HepG2 (cell line): Measurements from ENCODE around the gene POLR3E. TPM values are rescaled to one million over a fixed set of nuclear protein-coding genes. Genes with fewer than 3 reads are reported as not detected.

Experiments used
- AGO2 ChIP-seq: fragments of 200-400 bp; formaldehyde crosslinking; optimal IDR thresholded peaks from 2 replicates; pipeline ENCODE3; 2017; ENCODE audit warnings: mild to moderate bottlenecking, low read depth, low read length, moderate library complexity
- CBX2 ChIP-seq, 2 experiments: fragments of 200-600 bp in 1 of 2; sonication (generic); formaldehyde crosslinking in 1 of 2; IDR thresholded peaks; 2 replicates each; pipeline versions ENCODE4 v1.7.0 to v1.8.1; 2018 to 2022; ENCODE audit warnings: low read depth in 2 of 2, low read length in 1 of 2, mild to moderate bottlenecking in 1 of 2, missing genetic modification reagents in 1 of 2
- KLF12 ChIP-seq: sonication (generic); formaldehyde crosslinking; IDR thresholded peaks from 2 replicates; pipeline ENCODE4 v1.4.0; 2020; ENCODE audit warnings: missing genetic modification reagents, borderline replicate concordance
- MAF1 ChIP-seq: sonication (generic); formaldehyde crosslinking; IDR thresholded peaks from 2 replicates; pipeline ENCODE4 v1.5.0; 2020; ENCODE audit warnings: missing genetic modification reagents, borderline replicate concordance
- MEIS2 ChIP-seq: sonication (generic); formaldehyde crosslinking; IDR thresholded peaks from 2 replicates; pipeline ENCODE4 v1.9.0; 2021; ENCODE audit warnings: mild to moderate bottlenecking, missing genetic modification reagents
- MXD4 ChIP-seq: IDR thresholded peaks from 2 replicates; pipeline ENCODE4 v1.6.1; 2016; ENCODE audit warnings: mild to moderate bottlenecking, missing biosample characterization, missing genetic modification reagents
- NFYB ChIP-seq: sonication (generic); formaldehyde crosslinking; IDR thresholded peaks from 2 replicates; pipeline ENCODE4 v1.4.0; 2020; ENCODE audit warnings: missing genetic modification reagents
- NONO ChIP-seq, 2 experiments: fragments of 450-650 bp in 1 of 2; sonication (generic) in 1 of 2; formaldehyde crosslinking in 1 of 2; IDR thresholded peaks in 1 of 2; conservative IDR thresholded peaks in 1 of 2; 2 replicates each; pipeline versions ENCODE4 v1.6.1 to v1.8.0; 2017 to 2022; ENCODE audit warnings: mild to moderate bottlenecking in 1 of 2, missing genetic modification reagents in 1 of 2, moderate library complexity in 1 of 2
- PCBP1 ChIP-seq: fragments of 200-400 bp; formaldehyde crosslinking; IDR thresholded peaks from 2 replicates; pipeline ENCODE4 v1.6.1; 2017; ENCODE audit warnings: mild to moderate bottlenecking, low read depth, low read length, borderline replicate concordance
- RAD21 ChIP-seq: fragments of 450-650 bp; formaldehyde crosslinking; IDR thresholded peaks from 2 replicates; pipeline ENCODE4 v1.5.0; 2020; ENCODE audit warnings: mild to moderate bottlenecking
- REXO4 ChIP-seq: sonication (generic); formaldehyde crosslinking; IDR thresholded peaks from 2 replicates; pipeline ENCODE4 v1.8.0; 2022; ENCODE audit warnings: missing genetic modification reagents, mild to moderate bottlenecking, borderline replicate concordance
- SMAD3 ChIP-seq: sonication (generic); formaldehyde crosslinking; IDR thresholded peaks from 2 replicates; pipeline ENCODE4 v1.4.0; 2020; ENCODE audit warnings: missing genetic modification reagents
- SMC3 ChIP-seq: IDR thresholded peaks from 2 replicates; pipeline ENCODE4 v1.6.1; 2011; ENCODE audit warnings: low read length, improper control_type of control experiment
- TAF1 ChIP-seq: sonication (generic); formaldehyde crosslinking; IDR thresholded peaks from 2 replicates; pipeline ENCODE4 v1.4.0; 2020; ENCODE audit warnings: missing genetic modification reagents
- TBP ChIP-seq: sonication (generic); formaldehyde crosslinking; IDR thresholded peaks from 2 replicates; pipeline ENCODE4 v1.5.0; 2020; ENCODE audit warnings: missing genetic modification reagents
- ZFY ChIP-seq: sonication (generic); formaldehyde crosslinking; IDR thresholded peaks from 2 replicates; pipeline ENCODE4 v1.4.0; 2020; ENCODE audit warnings: missing genetic modification reagents
- polyA plus RNA-seq, 8 experiments: library from polyadenylated mRNA; depleted of rRNA in 3 of 8; stranded (reverse) in 7 of 8; unstranded in 1 of 8; fragments of >200 nt; fragmentation: Illumina TruSeq in 4 of 8; extraction: Trizol in 4 of 8; gene quantifications; 2 replicates each; pipeline versions ENCODE4 v1.2.1 to v1.2.3, GENCODE V29; 2011 to 2016; ENCODE audit warnings: low read depth in 4 of 8, missing spikeins in 1 of 8, mixed read lengths in 1 of 8; ENCODE audit not compliant: insufficient read depth in 1 of 8
- total RNA-seq, 5 experiments: library from RNA; depleted of rRNA; stranded (reverse); fragments of >200 nt; fragmentation: Illumina TruSeq; extraction: Trizol; gene quantifications; 2 replicates each; pipeline ENCODE4 v1.2.3, GENCODE V29; 2016; ENCODE audit warnings: low read depth in 1 of 5
- TF ChIP-seq, protein P1 (sequence below): IDR thresholded peaks from 2 replicates; pipeline ENCODE4 v1.6.1; 2012; ENCODE audit warnings: low read depth, low read length, improper control_type of control experiment
- TF ChIP-seq, protein P2 (sequence below): sonication (generic); formaldehyde crosslinking; IDR thresholded peaks from 2 replicates; pipeline ENCODE4 v1.4.0; 2020; ENCODE audit warnings: missing genetic modification reagents, borderline replicate concordance
- TF ChIP-seq, protein P3 (sequence below): sonication (generic); formaldehyde crosslinking; IDR thresholded peaks from 2 replicates; pipeline ENCODE4 v1.8.0; 2022; ENCODE audit warnings: low read depth, missing genetic modification reagents
- TF ChIP-seq, protein P4 (sequence below): sonication (generic); formaldehyde crosslinking; IDR thresholded peaks from 2 replicates; pipeline ENCODE4 v1.8.0; 2022; ENCODE audit warnings: missing genetic modification reagents, mild to moderate bottlenecking, borderline replicate concordance

POLR3E gene
- total and polyA plus RNA-seq, 2 of the 13 experiments (the other 11 are each of a cell fraction or from before 2014, with no cell fraction given), result 135 to 262 TPM

DNA sequence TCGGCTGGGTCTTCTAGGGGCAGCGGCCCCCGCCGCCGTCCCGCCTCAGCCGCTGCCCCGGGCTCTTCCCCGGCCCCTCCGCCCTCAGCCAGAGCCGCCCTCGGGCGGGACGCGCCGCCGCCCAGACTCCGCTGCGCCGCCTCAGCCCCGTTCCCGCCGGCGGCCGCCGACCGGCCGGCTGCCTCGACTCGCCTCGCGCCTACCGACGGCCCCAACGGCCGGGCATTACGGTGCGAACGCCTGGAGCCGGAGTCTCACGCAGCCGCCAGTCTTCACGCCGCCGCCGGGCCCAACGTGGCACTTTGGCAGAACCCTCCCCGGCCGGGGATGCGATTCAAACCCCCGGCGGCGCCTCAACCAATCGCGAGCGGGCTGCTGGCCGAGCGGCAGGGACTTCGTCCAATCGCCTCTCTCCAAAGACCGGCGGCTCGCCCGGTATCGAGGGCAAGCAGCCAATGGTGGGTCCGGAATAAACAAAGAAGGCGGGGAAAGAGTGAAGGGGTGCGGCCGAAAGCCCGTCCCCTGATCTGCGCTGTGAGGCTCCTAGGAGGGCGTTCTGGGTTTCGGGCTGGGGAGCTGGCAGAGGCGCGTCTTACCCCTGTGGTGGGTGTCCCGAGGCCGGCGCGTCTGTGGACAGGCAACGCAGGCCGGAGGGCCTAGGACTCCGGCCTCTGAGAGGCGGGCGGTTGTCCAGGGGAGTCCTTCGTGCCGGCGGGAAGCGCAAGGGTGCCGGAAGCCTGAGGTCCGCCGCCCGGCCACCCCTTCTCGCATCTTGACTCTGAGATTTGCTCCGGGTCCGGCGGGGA is 77.3 kb downstream of the POLR3E start, which contains the start of gene CDR2 (continued):
- TF ChIP-seq, protein P1, sequence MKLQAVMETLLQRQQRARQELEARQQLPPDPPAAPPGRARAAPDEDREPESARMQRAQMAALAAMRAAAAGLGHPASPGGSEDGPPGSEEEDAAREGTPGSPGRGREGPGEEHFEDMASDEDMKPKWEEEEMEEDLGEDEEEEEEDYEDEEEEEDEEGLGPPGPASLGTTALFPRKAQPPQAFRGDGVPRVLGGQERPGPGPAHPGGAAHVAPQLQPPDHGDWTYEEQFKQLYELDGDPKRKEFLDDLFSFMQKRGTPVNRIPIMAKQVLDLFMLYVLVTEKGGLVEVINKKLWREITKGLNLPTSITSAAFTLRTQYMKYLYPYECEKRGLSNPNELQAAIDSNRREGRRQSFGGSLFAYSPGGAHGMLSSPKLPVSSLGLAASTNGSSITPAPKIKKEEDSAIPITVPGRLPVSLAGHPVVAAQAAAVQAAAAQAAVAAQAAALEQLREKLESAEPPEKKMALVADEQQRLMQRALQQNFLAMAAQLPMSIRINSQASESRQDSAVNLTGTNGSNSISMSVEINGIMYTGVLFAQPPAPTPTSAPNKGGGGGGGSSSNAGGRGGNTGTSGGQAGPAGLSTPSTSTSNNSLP, result no peak
- peak; percentile 88 for TF ChIP-seq TAF1 (CRISPR knock-in tag)
- peak; percentile 99 for TF ChIP-seq NFYB (CRISPR knock-in tag)
- TF ChIP-seq, protein P2, sequence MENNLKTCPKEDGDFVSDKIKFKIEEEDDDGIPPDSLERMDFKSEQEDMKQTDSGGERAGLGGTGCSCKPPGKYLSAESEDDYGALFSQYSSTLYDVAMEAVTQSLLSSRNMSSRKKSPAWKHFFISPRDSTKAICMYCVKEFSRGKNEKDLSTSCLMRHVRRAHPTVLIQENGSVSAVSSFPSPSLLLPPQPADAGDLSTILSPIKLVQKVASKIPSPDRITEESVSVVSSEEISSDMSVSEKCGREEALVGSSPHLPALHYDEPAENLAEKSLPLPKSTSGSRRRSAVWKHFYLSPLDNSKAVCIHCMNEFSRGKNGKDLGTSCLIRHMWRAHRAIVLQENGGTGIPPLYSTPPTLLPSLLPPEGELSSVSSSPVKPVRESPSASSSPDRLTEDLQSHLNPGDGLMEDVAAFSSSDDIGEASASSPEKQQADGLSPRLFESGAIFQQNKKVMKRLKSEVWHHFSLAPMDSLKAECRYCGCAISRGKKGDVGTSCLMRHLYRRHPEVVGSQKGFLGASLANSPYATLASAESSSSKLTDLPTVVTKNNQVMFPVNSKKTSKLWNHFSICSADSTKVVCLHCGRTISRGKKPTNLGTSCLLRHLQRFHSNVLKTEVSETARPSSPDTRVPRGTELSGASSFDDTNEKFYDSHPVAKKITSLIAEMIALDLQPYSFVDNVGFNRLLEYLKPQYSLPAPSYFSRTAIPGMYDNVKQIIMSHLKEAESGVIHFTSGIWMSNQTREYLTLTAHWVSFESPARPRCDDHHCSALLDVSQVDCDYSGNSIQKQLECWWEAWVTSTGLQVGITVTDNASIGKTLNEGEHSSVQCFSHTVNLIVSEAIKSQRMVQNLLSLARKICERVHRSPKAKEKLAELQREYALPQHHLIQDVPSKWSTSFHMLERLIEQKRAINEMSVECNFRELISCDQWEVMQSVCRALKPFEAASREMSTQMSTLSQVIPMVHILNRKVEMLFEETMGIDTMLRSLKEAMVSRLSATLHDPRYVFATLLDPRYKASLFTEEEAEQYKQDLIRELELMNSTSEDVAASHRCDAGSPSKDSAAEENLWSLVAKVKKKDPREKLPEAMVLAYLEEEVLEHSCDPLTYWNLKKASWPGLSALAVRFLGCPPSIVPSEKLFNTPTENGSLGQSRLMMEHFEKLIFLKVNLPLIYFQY, result peak; percentile 81
- 0 out of 2 replicates have a peak, but pooled peaks have one; percentile 48 for TF ChIP-seq MEIS2 (CRISPR knock-in tag)
- 0 out of 2 replicates have a peak, but pooled peaks have one; percentile 89 for TF ChIP-seq PCBP1
- TF ChIP-seq NONO (IDR thresholded peaks at IDR 0.05), result no peak
- TF ChIP-seq NONO (CRISPR knock-in tag; conservative IDR thresholded peaks at IDR 0.05), result no peak; the same call in 1 of the 2 replicates
- TF ChIP-seq TBP (CRISPR knock-in tag), result 0 out of 2 replicates have a peak, but pooled peaks have one; percentile 51
- TF ChIP-seq MXD4, result peak; percentile 93
- peak; percentile 83 for TF ChIP-seq KLF12 (CRISPR knock-in tag)
- peak; percentile 88 for TF ChIP-seq ZFY (CRISPR knock-in tag)
- peak; percentile 86 for TF ChIP-seq AGO2
- TF ChIP-seq SMC3, result no peak
- TF ChIP-seq, protein P3, sequence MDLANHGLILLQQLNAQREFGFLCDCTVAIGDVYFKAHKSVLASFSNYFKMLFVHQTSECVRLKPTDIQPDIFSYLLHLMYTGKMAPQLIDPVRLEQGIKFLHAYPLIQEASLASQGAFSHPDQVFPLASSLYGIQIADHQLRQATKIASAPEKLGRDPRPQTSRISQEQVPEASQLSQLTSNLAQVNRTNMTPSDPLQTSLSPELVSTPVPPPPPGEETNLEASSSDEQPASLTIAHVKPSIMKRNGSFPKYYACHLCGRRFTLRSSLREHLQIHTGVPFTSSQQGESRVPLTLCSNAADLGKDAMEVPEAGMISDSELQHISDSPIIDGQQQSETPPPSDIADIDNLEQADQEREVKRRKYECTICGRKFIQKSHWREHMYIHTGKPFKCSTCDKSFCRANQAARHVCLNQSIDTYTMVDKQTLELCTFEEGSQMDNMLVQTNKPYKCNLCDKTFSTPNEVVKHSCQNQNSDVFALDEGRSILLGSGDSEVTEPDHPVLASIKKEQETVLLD (CRISPR knock-in tag), result 0 out of 2 replicates have a peak, but pooled peaks have one; percentile 9
- TF ChIP-seq REXO4 (CRISPR knock-in tag), result 0 out of 2 replicates have a peak, but pooled peaks have one; percentile 13
- TF ChIP-seq CBX2 (IDR thresholded peaks at IDR 0.05; ENCODE audit: low read depth, low read length), result no peak
- TF ChIP-seq CBX2 (CRISPR knock-in tag; IDR thresholded peaks at IDR 0.05; ENCODE audit: low read depth), result 0 out of 2 replicates have a peak, but pooled peaks have one; percentile 50
- TF ChIP-seq MAF1 (CRISPR knock-in tag), result peak; percentile 93
- peak; percentile 79 for TF ChIP-seq RAD21 (CRISPR knock-in tag)
- peak; percentile 61 for TF ChIP-seq SMAD3 (CRISPR knock-in tag)
- TF ChIP-seq, protein P4, sequence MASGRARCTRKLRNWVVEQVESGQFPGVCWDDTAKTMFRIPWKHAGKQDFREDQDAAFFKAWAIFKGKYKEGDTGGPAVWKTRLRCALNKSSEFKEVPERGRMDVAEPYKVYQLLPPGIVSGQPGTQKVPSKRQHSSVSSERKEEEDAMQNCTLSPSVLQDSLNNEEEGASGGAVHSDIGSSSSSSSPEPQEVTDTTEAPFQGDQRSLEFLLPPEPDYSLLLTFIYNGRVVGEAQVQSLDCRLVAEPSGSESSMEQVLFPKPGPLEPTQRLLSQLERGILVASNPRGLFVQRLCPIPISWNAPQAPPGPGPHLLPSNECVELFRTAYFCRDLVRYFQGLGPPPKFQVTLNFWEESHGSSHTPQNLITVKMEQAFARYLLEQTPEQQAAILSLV (CRISPR knock-in tag), result peak; percentile 74; the same call in 1 of the 2 replicates
